PC-9 (cell line): Measurements from ENCODE around the gene PNCK. TPM values are rescaled to one million over a fixed set of nuclear protein-coding genes. Genes with fewer than 3 reads are reported as not detected.

Source experiments
- BruUV-seq: library from RNA; stranded (reverse); fragments of 400-500 nt; replicated peaks from 2 replicates; lab custom pipeline; 2021; lab: Mats Ljungman, UMichigan
- CTCF ChIA-PET: fragments of 300-600 bp; sonication (Branson Sonifier 250); formaldehyde crosslinking; loops from one replicate; lab custom pipeline; 2022; ENCODE audit warnings: antibody characterized with exemption; lab: Charles Lee
- POLR2A ChIA-PET: fragments of 300-600 bp; sonication (Branson Sonifier 250); formaldehyde crosslinking; loops from one replicate; lab custom pipeline; 2022; ENCODE audit warnings: antibody characterized with exemption; ENCODE audit not compliant: unreplicated experiment; lab: Charles Lee
- DNase-seq, 2 experiments: peaks; one replicate each; pipeline versions ENCODE4 v3.0.0 to v3.0.0-alpha.2; 2015 to 2022; ENCODE audit warnings: mixed read lengths in 1 of 2
- H2AFZ ChIP-seq: fragments of 200-600 bp; sonication (generic); 2 replicates; pipeline ENCODE4 v1.8.1; 2017; ENCODE audit warnings: antibody characterized with exemption
- H3F3A ChIP-seq: fragments of 200-600 bp; sonication (generic); 2 replicates; pipeline ENCODE4 v1.8.1; 2017; ENCODE audit warnings: antibody characterized with exemption, mild to moderate bottlenecking, low read depth; ENCODE audit not compliant: insufficient read depth
- H3K27ac ChIP-seq: fragments of 200-600 bp; sonication (generic); 2 replicates; pipeline ENCODE4 v1.6.1; 2016; ENCODE audit warnings: mixed run types
- H3K27me3 ChIP-seq: fragments of 200-600 bp; sonication (generic); 2 replicates; pipeline ENCODE4 v1.6.1; 2016; ENCODE audit warnings: low read depth, mixed run types; ENCODE audit not compliant: insufficient read depth
- H3K36me3 ChIP-seq: fragments of 200-600 bp; sonication (generic); 2 replicates; pipeline ENCODE4 v1.6.1; 2016; ENCODE audit warnings: low read depth, mixed run types
- H3K4me1 ChIP-seq: fragments of 200-600 bp; sonication (generic); replicated peaks from 2 replicates; pipeline ENCODE4 v1.6.1; 2016; ENCODE audit warnings: mixed run types; ENCODE audit not compliant: insufficient read depth
- H3K4me2 ChIP-seq: fragments of 200-600 bp; sonication (generic); 2 replicates; pipeline ENCODE4 v1.6.1; 2017; ENCODE audit warnings: mixed run types
- H3K4me3 ChIP-seq: fragments of 200-600 bp; sonication (generic); 2 replicates; pipeline ENCODE4 v1.6.1; 2016; ENCODE audit warnings: mixed run types
- H3K79me2 ChIP-seq: fragments of 200-600 bp; sonication (generic); 2 replicates; pipeline ENCODE4 v1.6.1; 2017; ENCODE audit warnings: low read depth, mixed run types
- H3K9me2 ChIP-seq: fragments of 200-600 bp; sonication (generic); 2 replicates; pipeline ENCODE4 v1.8.1; 2017; ENCODE audit warnings: mild to moderate bottlenecking; ENCODE audit not compliant: insufficient read depth
- H3K9me3 ChIP-seq: fragments of 200-600 bp; sonication (generic); 2 replicates; pipeline ENCODE4 v1.8.1; 2016; ENCODE audit warnings: low read depth; ENCODE audit not compliant: insufficient read depth
- H4K20me1 ChIP-seq: fragments of 200-600 bp; sonication (generic); 2 replicates; pipeline ENCODE4 v1.8.1; 2017; ENCODE audit not compliant: insufficient read depth
- EZH2 ChIP-seq: fragments of 200-600 bp; sonication (generic); IDR thresholded peaks from 2 replicates; pipeline ENCODE4 v1.8.0; 2017; ENCODE audit warnings: antibody characterized with exemption, low read depth
- intact Hi-C: fragments of 100-400 bp; cut with micrococcal nuclease; formaldehyde crosslinking; loops from one replicate; pipeline ENCODE4 v1.10.0; 2022; ENCODE audit not compliant: unreplicated experiment
- total RNA-seq: library from RNA; stranded (reverse); gene quantifications from 2 replicates; pipeline ENCODE4 v1.2.3, GENCODE V29; 2021
- TF ChIP-seq, protein P1 (sequence below): fragments of 200-600 bp; sonication (generic); conservative IDR thresholded peaks from 2 replicates; pipeline ENCODE4 v1.6.1; 2017; ENCODE audit warnings: mixed run types, antibody characterized with exemption, mild to moderate bottlenecking, moderate library complexity

The PNCK gene
- total RNA-seq, 1 experiment from 2014 or later = 1.0 TPM

DNA sequence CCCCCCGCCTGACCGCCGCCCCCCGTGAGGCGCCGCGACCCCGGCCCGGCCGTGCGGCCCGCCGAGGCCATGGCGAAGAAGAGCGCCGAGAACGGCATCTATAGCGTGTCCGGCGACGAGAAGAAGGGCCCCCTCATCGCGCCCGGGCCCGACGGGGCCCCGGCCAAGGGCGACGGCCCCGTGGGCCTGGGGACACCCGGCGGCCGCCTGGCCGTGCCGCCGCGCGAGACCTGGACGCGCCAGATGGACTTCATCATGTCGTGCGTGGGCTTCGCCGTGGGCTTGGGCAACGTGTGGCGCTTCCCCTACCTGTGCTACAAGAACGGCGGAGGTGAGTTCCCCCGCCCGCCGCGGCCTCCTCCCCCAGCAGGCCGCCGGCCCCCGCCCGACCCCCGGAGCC, 14.9 kb upstream of the PNCK start:
- no peak for DNase-seq
- H3K79me2 ChIP-seq = no peaks in the 10 kb centered on the region
- no peak overlapping the region for H3K4me3 ChIP-seq
- H3K27ac ChIP-seq = no peak overlapping the region
- no peaks in the 10 kb centered on the region for H3K27me3 ChIP-seq
- H3K4me1 ChIP-seq = no peaks in the 10 kb centered on the region
- no peaks in the 10 kb centered on the region for H3K36me3 ChIP-seq
- H3K9me3 ChIP-seq = no peaks in the 10 kb centered on the region
- H3K4me2 ChIP-seq = no peak overlapping the region; the same call in 1 of the 2 replicates
- no peak overlapping the region for H2AFZ ChIP-seq
- no TSS peak for BruUV-seq
- ChIA-PET CTCF (no interaction called here), POLR2A (no interaction called here)
- intact Hi-C loops = no loop called here
- no peaks in the 10 kb centered on the region for H3F3A ChIP-seq
- no peaks in the 10 kb centered on the region for H3K9me2 ChIP-seq
- TF ChIP-seq, protein P1, sequence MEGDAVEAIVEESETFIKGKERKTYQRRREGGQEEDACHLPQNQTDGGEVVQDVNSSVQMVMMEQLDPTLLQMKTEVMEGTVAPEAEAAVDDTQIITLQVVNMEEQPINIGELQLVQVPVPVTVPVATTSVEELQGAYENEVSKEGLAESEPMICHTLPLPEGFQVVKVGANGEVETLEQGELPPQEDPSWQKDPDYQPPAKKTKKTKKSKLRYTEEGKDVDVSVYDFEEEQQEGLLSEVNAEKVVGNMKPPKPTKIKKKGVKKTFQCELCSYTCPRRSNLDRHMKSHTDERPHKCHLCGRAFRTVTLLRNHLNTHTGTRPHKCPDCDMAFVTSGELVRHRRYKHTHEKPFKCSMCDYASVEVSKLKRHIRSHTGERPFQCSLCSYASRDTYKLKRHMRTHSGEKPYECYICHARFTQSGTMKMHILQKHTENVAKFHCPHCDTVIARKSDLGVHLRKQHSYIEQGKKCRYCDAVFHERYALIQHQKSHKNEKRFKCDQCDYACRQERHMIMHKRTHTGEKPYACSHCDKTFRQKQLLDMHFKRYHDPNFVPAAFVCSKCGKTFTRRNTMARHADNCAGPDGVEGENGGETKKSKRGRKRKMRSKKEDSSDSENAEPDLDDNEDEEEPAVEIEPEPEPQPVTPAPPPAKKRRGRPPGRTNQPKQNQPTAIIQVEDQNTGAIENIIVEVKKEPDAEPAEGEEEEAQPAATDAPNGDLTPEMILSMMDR = no peak
- no peak for TF ChIP-seq EZH2
- H4K20me1 ChIP-seq = no peaks in the 10 kb centered on the region

DNA sequence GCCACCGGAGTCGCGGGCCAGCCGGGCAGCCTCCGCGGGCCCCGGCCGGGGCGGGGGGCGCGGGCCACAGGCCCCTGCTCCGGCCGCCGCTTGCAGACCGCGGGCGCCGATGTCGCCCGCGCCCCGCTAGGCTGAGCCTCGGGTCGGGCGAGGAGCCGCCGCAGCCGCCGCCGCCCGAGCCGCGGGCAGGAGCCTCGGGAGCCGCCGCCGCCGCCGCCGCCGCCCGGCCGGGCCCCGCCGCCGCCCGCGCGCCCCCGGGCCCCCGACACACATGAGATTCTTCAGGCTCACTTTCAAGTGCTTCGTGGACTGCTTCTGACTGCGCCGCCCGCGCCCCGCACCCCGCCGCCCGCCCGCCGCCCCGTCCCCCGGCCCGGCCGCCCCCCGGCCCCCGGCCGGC, 14.5 kb upstream of the PNCK start:
- Histone ChIP-seq H3K9me3 (no peaks in the 10 kb centered on the region), H4K20me1 (no peaks in the 10 kb centered on the region), H3K79me2 (no peaks in the 10 kb centered on the region), H3K27me3 (no peaks in the 10 kb centered on the region), H3K4me1 (no peaks in the 10 kb centered on the region), H3K36me3 (no peaks in the 10 kb centered on the region), H2AFZ (no peak overlapping the region), H3K4me3 (no peak overlapping the region), H3K9me2 (no peaks in the 10 kb centered on the region), H3K27ac (no peak overlapping the region), H3F3A (no peaks in the 10 kb centered on the region), H3K4me2 (no peak overlapping the region)
- ChIA-PET POLR2A (no interaction called here), CTCF (interaction anchor here (0.6 kb wide), 1 partner anchor 197 kb away, joined by 3 read pairs; no protein-coding TSS in a partner anchor)
- DNase-seq = no peak
- BruUV-seq = no TSS peak
- TF ChIP-seq EZH2 = no peak
- TF ChIP-seq, protein P1 = no peak
- intact Hi-C loops = no loop called here

DNA sequence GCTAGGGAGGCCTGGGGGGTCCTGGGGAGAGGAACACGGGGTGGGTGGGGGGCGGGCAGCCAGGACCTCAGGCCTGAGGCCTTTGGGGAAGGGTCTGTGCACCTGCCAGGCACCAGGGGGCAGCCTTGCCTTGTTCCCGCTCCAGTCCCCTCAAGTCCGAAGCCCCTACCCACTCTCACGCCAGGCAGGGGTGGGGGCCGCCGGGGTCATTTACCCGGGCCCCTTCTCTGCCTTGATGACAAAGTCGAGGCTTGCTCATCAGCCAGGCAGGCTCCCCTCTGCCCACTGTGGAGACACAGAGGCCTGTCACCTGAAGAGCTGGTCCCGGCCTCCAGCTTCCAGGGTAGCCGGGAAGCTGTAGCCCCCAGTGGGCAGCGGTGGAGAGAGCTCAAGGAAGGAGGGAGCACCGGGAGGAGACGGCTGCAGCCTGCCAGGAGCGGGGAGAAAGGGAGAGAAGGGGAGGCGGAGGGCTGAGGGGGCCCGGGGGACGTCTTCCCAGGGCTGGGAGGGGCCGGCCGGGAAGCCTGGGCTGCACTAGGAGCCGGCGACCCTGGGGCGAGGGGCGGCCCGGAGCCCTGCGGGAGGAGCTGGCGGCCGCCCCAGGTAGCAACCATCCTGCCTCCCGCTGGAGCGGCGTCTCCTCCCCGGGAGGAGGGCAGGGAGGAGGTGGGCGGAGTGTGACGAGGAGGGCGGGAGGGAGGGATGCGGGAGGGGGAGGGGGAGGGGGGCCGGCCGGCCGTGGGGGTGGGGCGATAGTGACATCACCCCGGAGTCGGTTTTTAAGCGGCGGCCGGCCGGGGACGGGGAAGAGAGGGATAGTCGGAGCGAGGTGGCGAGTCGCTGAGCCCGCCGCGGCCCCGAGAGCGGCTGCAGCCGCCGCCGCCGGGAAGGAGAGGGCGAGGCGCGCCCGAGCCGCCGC, 13.8 kb upstream of the PNCK start, which contains the start of gene SLC6A8:
Gene SLC6A8 (plus strand): TSS at position 806 of the 919 bp plus-strand sequence. CDS start 649 bp downstream, outside the sequence.
- Histone ChIP-seq H3K9me3 (no peaks in the 10 kb centered on the region), H3F3A (no peaks in the 10 kb centered on the region), H4K20me1 (no peaks in the 10 kb centered on the region), H3K4me2 (peak within 1 kb of the TSS; percentile 72), H3K27ac (no peak within 1 kb of the TSS), H3K27me3 (no peaks in the 10 kb centered on the region), H2AFZ (no peak within 1 kb of the TSS), H3K4me3 (peak within 1 kb of the TSS; percentile 51), H3K9me2 (no peaks in the 10 kb centered on the region), H3K79me2 (no peaks in the 10 kb centered on the region), H3K4me1 (no peaks in the 10 kb centered on the region), H3K36me3 (no peaks in the 10 kb centered on the region)
- intact Hi-C loops = no loop called here
- no TSS peak for BruUV-seq
- ChIA-PET POLR2A (interaction anchor here (0.7 kb wide), 1 partner anchor 14 kb away, joined by 3 read pairs; the partner anchor contains the start of gene PNCK), CTCF (interaction anchor here (0.6 to 0.7 kb wide), 3 partner anchors 30 to 205 kb away, joined by 3 read pairs; no protein-coding TSS in a partner anchor)
- peak in 1 of 2 experiments; percentile 74 for DNase-seq
- TF ChIP-seq, protein P1 = peak; percentile 45; the same call in 1 of the 2 replicates
- no peak for TF ChIP-seq EZH2
